ENCODE data around the gene LEPROT.
"Not testable (repeated sequence)": the region's sequence is repeated elsewhere in the genome, so short reads cannot be mapped to it uniquely, and the experiment has no call there.

- not testable (repeated sequence) for TF ChIP-seq CTCF (IDR thresholded peaks at IDR 0.05; ENCODE audit: poor library complexity, severe bottlenecking); EZH2 (IDR thresholded peaks at IDR 0.05; ENCODE audit: borderline replicate concordance, insufficient read depth, low read length, poor library complexity, severe bottlenecking); POLR2AphosphoS5 (IDR thresholded peaks at IDR 0.05); SMC3 (conservative IDR thresholded peaks at IDR 0.05; ENCODE audit: poor library complexity); EP300 (conservative IDR thresholded peaks at IDR 0.05; ENCODE audit: poor library complexity, severe bottlenecking)
Measured at GRCh38 chr1:65384426-65384825, 36.0 kb upstream of the LEPROT start.

Data from neural cell (in vitro differentiated cells).